WTC11 (cell line): ENCODE data around the gene IPO13.

Experiments used
- CTCF ChIP-seq: fragments of 200-600 bp; IDR thresholded peaks from 2 replicates; pipeline ENCODE4 v1.8.0; 2022; ENCODE audit warnings: antibody characterized with exemption
- FOXP1 ChIP-seq: sonication (generic); formaldehyde crosslinking; IDR thresholded peaks from 2 replicates; pipeline ENCODE4 v1.8.0; 2022; ENCODE audit warnings: missing genetic modification reagents, mild to moderate bottlenecking, moderate library complexity, borderline replicate concordance
- MAX ChIP-seq: sonication (generic); formaldehyde crosslinking; IDR thresholded peaks from 2 replicates; pipeline ENCODE4 v1.8.0; 2022; ENCODE audit warnings: mild to moderate bottlenecking, missing genetic modification reagents

GRCh38 chr1:43910343-43910742 is 36.4 kb upstream of the IPO13 start:
- TF ChIP-seq MAX (CRISPR knock-in tag) (no peak), CTCF (no peak), FOXP1 (CRISPR knock-in tag) (no peak)
